NCI-H1436 treated with DMSO at 0.1 percent for 48 hours (cell line): ENCODE data around the gene FGF18.

Experiments
- DNase-seq: peaks from one replicate; lab custom pipeline; 2025; lab: John Stamatoyannopoulos, UW

Gene FGF18

DNA sequence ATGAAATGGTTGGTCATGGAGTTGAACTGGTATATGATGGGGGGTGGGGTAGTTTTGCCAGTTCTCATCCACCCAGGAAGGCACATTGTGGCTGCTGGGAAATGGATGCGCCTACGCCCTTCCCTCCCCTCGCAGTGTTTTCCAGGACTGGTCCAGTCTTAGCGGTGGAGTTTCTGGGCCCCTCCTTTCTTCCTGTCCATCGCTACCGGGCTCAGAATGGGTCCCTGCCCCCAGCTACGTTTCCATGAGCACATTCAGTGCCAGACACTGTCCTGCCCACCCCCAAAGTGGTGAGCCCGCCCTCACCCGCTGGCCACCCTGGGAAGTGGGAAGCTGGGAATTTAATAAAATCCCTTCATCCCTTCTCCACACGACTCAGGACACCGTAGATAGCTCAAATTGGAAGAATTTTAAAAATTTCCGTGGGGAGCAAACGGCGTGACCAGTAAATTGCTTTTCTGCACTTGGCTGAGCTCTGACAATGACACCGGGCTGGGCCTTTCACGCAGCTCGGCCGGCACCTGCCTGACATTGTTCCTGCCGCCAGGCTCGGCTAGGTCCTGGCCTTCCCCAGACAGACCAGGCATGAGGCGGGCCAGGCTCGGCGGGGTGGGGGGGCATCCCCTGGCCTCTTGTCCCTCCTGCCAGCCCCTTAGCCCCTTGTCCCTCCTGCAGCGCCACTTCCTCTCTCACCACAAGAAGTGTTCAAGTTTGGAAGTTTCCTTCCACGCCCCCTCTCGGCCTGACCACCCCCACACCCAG, 3.6 kb downstream of the FGF18 start:
- no peak for DNase-seq

DNA sequence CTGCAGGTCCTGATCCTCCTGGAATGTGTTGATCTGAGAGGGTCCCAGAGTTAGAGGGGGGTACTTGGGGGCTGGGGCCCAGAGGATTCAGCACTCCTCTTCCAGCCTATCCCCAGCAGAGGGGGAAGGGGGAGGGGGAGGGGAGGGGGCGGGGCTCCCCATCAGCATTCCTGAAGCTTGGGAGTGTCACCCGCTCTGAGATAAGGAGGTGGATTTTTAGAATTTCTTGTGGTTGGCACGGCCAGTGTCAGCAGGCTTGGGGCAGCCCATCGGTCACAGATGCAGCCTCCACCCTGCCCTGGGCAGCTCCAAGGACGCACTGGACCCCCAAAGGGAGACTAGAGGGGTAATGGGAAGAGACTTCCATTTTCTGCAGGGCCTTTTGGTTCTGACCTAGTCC, 5.3 kb downstream of the FGF18 start:
- DNase-seq: no peak

DNA sequence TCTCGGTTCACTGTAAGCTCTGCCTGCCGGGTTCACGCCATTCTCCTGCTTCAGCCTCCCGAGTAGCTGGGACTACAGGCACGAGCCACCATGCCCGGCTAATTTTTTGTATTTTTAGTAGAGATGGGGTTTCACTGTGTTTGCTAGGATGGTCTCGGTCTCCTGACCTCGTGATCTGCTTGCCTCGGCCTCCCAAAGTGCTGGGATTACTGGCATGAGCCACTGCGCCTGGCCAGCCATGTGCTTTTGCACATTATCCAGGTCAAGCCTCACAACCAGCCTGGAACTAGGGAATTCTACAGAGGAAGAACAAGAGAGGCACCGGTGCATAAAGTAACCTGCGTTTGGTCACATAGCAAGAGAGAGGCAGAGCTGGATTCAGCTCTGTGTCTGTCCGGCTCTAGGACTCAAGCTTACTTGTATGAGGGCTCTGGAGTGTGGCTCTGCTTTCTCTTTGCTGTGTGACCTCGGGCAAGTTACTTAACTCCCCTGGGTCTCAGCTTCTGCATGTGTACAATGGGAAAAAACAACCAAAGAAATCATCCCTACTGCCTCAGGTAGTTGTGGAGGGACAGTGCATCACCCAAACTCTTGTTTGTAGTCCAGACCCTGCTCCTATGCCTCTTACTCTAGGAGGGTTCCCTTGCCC, 6.3 kb downstream of the FGF18 start:
- no peak for DNase-seq

- no peak for DNase-seq
Observed at GRCh38 chr5:171426266-171426665, 6.8 kb downstream of the FGF18 start.

DNA sequence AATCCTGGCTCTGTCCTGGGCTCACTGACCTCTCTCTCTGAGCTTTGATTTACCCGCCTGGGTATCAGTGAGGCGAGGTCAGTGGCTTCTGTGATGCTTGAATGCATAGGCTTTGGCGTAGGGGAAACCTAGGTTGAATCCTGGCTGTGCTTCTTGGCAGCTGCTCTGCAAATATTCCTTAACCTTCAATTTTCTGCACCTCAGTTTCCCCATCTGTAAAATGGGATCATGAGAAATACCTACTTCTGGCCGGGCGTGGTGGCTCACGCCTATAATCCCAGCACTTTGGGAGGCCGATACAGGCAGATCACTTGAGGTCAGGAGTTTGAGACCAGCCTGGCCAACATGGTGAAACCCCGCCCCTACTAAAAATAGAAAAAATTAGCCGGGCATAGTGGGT, 7.2 kb downstream of the FGF18 start:
- no peak for DNase-seq

DNA sequence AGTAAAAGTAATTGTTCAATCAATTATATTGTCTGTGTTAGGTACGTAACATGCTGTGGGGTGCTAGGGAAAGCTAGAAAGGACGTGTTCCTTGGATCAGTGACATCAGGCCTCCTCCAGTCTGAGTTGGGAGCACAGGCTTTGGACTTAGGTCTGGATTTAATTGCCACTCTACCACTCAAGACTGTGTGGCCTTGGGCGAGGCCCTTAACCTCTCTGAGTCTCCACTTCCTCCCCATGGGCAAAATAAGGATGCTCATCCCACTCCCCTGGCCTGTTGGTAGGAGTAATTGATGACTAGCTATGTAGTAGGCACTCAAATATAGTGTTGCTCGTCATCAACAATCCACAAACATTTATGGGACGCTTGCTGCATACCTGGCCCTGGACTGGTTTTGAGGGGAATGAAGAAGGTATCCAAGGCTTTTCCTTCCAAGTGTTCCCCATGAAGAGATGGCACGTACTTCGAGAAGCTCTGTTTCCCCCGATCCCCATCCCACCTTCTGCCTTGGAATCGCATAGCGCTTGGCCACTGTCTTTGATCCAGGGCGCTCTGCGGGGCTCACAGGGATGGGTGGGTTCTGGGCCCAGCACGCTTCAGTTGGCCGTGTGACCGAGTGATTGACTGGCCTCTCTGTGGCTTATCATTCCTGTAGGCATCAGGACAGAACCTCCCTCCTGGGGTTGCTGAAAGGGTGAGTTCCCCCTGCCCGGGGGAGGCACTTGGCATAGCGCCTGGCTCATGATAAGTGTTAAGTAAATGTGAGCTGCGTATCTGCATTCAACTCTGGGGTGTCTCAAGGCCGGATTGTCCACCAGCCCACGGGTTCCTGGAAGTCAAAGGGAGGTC, 8.1 kb downstream of the FGF18 start:
- DNase-seq: no peak

DNA sequence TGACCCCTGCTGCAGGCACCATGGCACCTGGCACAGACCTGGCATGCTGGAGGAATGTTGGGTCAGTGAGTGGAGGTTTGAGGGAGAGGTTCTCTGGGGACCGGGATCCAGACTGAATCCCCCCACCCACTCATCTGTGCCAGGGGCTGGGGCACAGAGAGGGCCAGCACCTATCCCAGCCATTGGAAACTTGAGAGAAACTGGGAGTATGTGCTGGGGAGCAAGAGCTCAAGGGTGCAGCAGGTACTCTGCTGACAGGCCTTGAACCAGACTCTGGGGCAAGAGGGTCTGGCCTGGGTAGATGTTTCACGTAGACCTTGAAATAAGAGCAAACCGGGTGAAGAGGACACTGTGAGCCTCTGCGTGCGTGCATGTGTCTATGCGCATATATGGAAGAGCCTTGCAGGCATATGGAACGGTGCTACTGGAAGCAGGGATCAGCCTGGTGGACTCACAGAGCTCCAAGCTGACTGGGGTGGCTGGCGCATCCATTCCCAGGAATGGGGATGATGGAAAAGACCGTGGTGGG, 8.8 kb downstream of the FGF18 start:
- no peak for DNase-seq

DNA sequence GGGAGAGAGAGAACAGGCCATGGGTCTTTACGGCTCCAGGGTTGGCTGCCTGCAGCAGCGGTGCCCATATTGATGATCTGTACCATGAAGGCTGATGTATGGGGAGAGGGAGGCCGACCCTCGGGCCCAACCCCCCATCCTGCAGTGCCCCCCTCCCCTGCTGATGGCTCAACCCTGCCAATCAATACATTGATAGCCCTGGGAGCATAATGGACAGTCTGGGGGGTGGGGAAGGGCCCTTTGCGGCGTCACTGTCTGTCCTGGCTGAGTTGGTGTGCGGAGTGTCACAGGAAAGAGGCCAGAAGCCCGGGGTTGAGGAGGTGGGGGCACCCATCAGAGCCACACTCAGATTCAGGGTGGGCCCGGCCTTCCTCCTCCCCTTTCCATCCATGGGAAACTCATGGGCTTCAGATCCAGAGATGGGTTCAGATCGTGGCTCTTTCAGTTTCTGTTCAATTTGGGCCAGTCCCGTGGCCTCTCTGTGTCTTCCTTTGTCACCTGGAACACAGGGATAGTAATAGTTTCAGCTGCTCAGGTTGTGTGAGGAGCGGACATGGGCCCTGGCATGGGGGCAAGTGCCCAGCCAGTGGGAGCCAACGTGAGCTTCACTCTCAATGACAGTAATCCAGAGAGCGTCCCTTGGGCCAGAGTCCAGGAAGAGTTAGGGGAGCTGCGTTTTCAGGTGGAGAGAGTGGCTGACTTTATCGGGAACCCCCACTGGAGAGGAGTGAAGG, 9.5 kb downstream of the FGF18 start:
- no peak for DNase-seq

DNA sequence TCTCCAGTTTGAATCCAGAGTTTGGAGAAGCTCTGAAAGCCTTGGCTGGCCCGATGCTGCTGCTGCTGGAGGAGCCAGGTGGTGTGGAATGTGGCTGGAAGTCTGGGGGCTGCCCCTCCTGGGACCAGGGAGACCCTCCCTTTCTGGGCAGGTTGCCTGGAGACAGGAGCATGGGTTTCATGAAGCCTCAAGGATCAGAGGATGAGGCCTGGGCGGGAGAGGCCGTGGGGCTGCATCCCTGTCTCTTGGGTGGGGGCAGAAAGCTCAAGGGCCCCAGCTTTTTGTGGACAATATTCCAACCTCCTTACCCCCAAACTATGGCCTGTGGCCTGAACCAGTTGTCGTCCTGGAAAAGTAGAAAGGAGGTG, 10.1 kb downstream of the FGF18 start:
- no peak for DNase-seq

- DNase-seq: no peak
Observed at GRCh38 chr5:171431251-171431777, 11.9 kb downstream of the FGF18 start.

- no peak for DNase-seq
Observed at GRCh38 chr5:171432076-171432475, 12.6 kb downstream of the FGF18 start.

DNA sequence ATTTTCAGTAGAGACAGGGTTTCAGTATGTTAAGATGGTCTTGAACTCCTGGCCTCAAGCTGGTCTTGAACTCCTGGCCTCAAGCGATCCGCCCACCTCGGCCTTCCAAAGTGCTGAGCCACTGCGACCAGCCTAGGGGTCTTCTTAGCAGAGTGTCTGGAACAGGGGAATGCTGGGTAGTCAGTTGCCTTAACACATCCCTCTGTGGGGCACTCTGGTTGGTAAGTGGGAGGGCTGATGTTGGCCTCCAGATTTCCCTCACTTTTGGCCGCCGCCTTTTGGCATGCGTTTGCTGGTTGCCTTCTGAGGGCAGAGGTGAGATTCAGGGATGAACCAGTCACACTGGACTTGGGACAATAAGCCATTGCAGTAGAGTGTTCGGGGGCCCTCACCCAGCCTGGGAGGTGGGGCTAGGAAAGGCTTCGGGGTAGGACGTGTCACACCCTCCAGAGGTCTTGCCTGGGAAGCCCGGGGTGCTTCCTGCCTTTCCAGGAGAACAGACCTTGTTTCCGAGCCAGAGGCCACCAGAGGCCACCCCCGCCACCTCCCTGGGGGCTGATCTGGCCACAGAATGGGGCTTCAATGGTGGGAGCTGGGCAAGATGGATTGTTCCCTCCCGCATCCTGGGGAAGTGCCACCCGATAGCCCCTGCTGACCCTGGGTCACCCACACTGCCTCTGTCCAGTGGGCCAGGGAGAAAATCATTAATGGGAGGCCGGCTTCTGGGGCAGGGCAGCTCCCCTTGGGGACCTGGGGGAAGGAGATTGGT, 13.3 kb downstream of the FGF18 start:
- DNase-seq: no peak

GRCh38 chr5:171433352-171433698, 13.9 kb downstream of the FGF18 start:
- no peak for DNase-seq

DNA sequence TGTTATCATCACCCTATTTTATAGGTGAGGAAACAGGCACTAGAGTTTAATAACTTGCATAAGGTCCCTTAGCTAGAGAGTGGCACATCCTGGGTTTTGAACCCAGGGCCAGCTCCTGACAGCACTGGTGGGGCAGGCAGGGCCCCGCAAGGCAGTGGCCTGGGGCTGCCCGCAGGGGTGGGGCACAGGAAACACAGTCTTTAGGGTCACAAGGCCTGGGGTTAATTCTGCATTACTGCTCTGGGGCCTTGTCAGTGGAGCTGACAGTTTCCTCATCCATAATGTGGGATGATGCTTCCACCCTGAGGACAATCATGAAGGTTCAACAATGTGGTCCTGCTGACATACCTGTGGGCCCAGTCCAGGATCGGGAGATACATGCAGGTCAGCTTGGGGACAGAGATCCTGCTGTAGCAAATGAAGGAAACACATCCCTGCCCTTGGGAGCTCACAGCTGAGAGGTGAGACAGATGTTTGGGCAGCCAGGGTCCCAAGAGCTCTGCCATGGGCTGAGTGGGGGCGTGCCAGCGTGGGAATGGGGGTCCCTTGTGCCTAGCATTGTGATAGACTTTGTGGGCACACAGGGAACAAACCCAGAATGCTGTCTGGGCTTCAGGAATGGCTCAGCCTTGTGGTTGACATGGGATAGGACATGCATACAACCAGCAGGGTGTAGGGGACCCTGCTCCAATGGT, 14.7 kb downstream of the FGF18 start:
- no peak for DNase-seq

DNA sequence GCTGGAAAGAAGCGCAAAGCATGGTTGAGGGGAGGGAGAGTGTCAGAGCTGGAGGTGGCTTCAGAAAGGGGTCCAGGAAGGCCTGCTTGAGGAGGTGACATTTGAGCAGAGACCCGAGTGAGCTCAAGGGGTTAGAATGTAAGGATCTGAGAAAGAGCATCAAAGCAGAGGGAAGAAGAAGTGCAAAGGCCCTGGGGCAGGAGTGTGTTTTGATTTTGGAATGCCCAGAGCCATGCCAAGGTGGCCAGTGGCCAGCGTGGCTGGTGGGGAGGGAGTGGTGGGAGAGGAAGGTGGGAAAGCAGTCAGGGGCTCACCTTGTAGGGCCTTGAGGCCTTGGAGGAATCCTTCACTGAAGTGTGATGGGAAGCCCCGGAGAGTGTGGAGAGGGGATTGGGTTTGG, 15.4 kb downstream of the FGF18 start:
- DNase-seq: no peak

DNA sequence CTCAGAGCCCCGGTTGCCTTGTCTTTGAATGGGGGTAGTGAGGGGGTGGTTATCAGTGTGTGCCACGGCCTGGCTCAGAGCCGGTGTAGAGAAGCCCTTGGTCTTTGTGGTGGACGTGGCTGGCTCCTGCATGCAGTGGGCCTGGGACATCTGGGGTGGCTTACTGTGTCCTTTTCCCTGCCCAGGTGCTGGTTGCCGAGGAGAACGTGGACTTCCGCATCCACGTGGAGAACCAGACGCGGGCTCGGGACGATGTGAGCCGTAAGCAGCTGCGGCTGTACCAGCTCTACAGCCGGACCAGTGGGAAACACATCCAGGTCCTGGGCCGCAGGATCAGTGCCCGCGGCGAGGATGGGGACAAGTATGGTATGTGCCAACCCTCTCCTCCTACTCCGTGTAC, 16.5 kb downstream of the FGF18 start:
- DNase-seq: no peak

DNA sequence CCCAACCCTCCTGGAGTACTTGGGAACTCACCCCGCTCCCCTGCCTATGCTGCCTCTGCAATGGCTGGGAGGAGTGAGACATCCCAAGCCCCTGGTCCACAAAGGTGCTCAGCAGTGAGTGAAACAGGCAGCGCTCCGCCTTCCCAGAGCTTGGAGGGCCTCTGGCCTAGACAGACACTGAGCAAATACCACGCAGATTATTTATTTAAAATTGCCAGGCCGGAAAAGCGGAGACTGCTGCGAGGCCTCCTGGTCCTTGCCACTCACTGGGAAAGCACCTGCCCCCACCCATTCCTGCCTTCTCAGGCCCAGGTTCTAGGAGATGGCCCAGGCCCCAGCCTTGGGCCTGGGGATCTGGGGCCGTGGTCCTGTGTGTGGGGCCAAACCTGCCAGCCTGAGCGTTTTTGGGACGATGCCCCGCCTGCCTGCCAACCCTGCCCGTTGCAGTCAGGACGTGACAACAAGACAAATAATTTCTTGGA, 17.4 kb downstream of the FGF18 start:
- DNase-seq: no peak

- no peak for DNase-seq
Observed at GRCh38 chr5:171437286-171437821, 17.9 kb downstream of the FGF18 start.

GRCh38 chr5:171438738-171439137, 19.3 kb downstream of the FGF18 start:
- no peak for DNase-seq

DNA sequence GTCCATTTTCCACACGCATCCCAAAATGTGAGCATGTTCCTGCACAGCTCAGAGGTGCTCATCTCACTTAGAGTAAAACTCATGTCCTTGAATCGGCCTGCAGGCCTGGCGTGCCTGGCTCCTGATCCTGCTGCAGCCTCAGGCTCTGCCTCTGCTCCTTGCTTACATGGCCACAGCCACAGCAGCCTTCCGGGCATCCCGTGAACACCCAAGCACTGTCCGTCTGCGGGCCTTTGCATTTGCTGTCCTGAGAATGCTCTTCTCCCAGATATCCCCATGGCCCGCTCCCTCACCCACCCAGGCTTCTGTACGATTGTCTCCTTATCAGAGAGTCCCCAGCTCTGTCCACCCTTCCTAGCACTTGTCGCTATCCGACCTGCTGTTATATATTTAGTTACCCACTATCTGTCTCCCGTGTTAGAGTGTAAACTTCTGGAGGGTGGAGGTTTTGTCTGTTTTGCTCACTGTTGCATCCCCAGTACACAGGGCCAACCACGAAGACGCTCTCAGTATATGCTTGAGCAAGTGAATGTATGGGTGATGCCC, 21.9 kb downstream of the FGF18 start:
- no peak for DNase-seq
